HG02571 (cell line): Measurements from ENCODE around the gene MTCL1.

ENCODE experiments used
- ATAC-seq: cut with Tn5 transposase; IDR thresholded peaks from one replicate; pipeline ENCODE4 v1.9.1; 2021; ENCODE audit warnings: mild to moderate bottlenecking, moderate library complexity; ENCODE audit not compliant: unreplicated experiment

The MTCL1 gene

GRCh38 chr18:8766559-8767293 is 61.4 kb downstream of the MTCL1 start:
- ATAC-seq = no peak

DNA sequence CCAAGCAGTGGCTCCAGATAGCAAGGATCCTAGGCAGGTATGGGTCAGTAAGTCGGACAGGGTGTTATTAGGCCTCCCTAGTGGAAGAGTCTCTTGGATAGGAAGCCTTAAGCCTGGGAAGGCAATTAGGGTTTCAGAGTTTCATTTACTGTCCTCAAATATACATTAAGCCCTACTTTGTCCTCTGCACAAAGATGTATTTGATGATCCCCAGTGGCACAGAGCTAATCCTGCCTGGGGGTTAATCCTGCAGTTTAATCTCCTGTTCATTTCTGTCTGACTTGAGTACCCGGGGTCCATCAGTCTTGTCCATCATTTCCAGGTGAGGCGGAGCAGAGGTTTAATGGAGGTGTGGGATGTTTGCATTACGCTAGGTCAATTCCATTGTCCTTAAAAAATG is 62.0 kb downstream of the MTCL1 start:
- ATAC-seq = no peak

- no peak for ATAC-seq
Measured at GRCh38 chr18:8769509-8770095, 64.2 kb downstream of the MTCL1 start.

DNA sequence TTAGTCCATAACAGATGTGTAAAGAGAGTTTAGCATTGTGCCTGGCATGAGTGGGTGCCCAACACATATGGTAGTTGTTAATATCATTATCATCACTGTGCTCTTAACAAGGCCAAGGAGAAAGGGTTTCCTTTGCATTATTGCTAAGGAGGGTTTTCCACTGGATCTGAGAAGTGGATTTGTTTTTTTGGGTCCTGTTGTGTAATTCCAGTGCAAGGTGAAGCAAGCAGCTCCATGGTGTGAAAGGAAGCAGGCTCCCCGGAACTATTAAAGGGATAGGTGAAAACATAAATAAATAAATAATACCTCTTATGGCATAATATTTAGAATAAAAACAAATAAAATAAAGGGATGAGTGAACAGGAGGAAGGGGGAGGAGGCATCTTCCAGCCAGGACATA is 65.3 kb downstream of the MTCL1 start:
- no peak for ATAC-seq

DNA sequence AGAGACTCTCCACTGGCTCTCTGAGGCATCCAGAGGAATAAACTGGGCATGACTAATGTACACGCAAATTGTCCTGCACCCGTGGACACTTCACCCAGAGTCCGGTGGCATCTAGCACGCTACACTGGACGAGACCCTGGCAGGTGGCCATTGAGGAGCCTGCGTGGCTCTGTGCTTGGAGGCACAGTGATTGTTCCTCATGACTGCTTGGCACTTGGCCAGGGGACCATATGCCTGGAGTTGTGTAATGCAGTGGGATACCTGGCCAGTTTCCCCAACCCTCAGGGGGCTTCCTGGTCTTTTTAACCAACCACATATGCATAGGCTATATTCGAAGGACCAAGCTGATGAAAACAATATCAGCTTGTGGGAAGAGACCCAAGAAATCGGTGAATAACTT is 66.6 kb downstream of the MTCL1 start:
- no peak for ATAC-seq

- no peak for ATAC-seq
Measured at GRCh38 chr18:8773980-8774379, 68.6 kb downstream of the MTCL1 start.

GRCh38 chr18:8776013-8776943 is 70.9 kb downstream of the MTCL1 start:
- ATAC-seq = no peak

DNA sequence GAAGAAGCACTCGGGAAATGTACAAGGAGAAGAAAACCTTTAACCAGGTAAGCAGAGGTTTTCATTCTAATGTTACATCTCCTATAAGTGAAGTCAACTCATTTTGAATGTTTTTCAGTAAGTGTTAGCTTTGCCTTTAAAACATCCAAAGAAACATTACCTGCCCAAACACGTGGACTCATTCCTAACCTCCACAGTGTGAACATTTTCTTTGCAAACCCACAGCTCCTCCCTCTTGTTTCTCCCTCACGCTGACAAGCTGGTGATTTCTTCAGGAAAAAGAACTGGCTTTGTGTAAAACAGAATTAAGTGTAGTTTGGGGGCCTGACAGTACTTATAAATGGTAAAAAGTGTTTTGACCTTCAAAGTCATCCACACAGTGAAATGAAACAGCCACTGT is 72.5 kb downstream of the MTCL1 start:
- ATAC-seq = no peak

DNA sequence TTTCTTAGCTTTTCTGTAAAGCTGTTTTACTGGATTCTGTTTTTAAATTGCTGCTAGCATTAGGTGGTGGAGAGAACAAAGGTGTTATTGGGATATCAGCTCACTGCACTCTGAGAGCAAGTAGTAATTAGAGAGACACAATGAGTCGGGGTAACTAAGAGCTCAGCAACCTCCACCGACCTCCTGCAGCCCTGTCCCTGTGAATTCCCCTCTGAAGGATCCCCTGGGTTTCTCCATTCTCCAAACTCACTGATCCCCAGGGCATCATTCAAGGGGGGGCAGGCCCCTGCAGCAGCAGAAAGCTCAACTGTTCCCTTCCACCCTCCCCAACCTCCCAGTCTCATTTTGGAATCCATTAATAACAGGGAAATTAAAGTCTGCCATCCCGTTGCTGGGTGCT is 73.0 kb downstream of the MTCL1 start:
- no peak for ATAC-seq

DNA sequence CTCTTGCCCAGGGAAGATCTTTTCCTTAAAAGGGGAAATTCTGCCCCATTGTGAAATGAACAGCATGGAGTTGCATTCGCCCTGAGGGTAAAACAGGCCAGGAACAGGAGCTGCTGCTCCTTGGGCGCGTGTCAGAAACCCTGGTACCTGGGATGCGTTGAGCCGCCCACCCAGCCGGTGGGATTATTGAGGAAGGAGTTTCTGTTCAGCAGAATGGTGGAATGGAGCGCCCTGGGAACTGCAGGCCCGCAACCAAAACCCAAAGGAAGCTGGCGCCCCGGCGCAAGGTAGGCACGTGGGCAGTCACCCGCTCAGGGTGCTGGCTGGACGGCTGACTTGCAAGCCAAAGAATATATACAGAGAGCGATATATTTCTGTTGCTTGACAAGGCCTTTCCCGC is 73.5 kb downstream of the MTCL1 start:
- no peak for ATAC-seq

DNA sequence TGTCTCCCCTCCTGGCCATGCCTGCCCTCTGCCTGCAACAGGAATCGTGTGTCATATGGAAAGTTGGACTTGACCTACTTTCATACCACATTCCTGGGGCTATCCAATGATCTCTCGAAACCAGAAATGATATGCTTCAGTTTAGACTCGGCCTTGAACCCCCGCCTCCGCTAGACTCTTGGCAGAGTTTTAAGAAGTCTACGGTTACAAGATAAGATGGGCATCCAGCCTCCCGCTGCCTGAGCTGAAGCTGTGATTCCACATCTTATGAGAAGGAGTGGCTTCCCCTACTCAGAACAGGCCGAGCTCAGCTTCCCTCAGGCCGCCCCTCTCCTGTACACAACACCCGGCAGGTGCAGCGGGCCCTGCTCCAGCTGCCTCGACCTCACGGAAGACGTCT is 73.9 kb downstream of the MTCL1 start:
- no peak for ATAC-seq

DNA sequence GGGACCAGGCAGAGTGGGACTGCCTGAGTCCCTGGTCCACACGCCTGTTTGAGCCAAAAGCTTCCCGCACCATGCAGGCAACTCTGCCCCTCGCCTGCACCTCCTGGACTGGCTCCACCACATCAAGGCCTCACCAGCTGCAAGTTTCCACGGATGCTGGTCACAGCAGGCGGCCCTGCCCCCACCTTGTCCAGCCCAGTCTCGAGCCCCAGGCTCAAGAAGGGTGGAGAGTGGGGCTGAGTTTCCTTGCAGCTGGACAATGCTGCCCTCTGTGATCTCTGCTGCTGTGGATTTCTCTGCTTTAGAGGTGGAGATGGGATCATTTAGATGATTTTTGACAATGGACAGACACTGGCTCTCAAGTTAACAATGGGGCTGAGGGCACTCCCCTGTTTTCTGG is 74.9 kb downstream of the MTCL1 start:
- no peak for ATAC-seq

DNA sequence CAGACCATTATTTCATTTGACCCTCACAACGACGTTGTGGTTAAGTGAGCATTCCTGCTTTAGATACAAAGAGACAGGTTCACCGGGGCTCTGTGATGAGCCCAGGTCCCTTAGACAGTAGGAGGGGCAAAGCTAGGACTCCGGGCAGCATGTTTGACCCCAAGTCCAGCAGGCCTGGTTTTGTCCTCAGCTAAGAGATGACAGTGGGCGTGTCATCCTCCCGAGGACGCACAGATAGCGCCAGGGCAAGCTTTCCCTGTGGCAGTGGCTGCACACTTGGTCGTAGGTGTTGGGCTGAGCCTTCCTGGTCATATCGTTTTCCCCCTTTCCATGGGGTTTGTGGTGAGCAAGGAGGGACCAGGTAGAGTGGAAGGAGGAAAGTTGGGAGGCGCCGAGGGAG is 76.3 kb downstream of the MTCL1 start:
- no peak for ATAC-seq

DNA sequence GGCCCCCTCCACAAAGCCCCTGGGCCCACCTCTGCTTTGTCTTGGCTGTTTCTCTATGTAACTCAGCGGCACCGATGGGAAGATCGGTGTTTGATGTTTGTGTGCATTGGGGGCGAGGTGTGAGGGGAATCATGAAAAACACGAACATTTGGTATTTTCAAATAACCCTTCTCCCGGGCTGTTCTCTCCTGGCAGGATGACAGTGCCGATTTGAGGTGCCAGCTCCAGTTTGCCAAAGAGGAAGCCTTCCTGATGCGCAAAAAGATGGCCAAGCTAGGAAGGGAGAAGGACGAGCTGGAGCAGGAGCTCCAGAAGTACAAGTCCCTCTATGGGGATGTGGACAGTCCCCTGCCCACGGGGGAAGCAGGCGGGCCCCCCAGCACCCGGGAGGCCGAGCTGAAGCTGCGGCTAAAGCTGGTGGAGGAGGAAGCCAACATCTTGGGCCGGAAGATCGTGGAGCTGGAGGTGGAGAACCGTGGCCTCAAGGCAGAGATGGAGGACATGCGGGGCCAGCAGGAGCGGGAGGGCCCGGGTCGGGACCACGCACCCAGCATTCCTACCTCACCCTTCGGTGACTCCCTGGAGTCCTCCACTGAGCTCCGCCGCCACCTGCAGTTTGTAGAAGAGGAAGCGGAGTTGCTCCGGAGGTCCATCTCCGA is 78.1 kb downstream of the MTCL1 start:
- no peak for ATAC-seq

DNA sequence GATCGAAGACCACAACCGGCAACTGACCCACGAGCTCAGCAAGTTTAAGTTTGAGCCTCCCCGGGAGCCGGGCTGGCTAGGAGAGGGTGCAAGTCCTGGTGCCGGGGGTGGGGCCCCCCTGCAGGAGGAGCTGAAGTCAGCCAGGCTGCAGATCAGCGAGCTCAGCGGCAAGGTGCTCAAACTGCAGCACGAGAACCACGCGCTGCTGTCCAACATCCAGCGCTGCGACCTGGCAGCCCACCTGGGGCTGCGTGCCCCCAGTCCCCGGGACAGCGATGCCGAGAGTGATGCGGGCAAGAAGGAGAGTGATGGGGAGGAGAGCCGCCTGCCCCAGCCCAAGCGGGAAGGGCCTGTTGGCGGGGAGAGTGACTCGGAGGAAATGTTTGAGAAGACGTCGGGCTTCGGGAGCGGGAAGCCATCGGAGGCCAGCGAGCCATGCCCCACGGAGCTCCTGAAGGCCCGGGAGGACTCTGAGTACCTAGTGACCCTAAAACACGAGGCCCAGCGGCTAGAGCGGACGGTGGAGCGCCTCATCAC is 78.7 kb downstream of the MTCL1 start:
- ATAC-seq = no peak

GRCh38 chr18:8785261-8785660 is 79.9 kb downstream of the MTCL1 start:
- ATAC-seq = no peak

DNA sequence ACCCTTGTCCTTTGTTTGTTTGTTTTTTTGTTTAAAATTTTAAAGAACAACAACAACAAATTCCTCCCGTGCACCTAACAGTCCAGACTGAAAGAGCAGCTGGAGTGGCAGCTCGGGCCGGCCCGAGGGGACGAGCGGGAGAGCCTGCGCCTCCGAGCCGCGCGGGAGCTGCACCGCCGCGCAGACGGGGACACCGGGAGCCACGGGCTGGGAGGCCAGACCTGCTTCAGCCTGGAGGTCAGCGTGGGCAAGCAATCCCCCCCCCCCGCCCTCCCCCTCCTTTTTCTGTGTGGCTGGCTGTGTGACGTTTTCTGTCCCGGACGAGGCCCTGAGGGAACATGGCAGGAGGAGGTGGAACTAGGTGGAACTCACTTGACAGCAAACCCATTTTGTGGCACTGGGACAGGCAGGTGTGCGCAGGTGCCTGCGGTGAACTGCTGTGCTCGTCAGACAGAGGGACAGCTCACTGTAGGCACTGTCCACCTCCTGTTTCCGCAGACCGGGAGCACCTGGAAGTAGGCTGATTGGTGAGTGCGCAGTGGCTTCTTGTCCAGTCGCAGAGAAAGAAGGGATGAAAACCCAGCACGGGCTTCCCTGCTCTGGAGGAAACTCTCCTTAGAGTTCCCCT is 80.6 kb downstream of the MTCL1 start:
- no peak for ATAC-seq

GRCh38 chr18:8786483-8787370 is 81.4 kb downstream of the MTCL1 start:
- ATAC-seq = no peak

- no peak for ATAC-seq
Measured at GRCh38 chr18:8787371-8787670, 82.0 kb downstream of the MTCL1 start.

- ATAC-seq = no peak
Measured at GRCh38 chr18:8787794-8788193, 82.4 kb downstream of the MTCL1 start.
